ENCODE data around the gene FAM13A. TPM values are rescaled to one million over a fixed set of nuclear protein-coding genes. Genes with fewer than 3 reads are reported as not detected.

FAM13A gene
- total and polyA plus RNA-seq, 7 donors = 3.8 to 76.0 (median 15.2) TPM

DNA sequence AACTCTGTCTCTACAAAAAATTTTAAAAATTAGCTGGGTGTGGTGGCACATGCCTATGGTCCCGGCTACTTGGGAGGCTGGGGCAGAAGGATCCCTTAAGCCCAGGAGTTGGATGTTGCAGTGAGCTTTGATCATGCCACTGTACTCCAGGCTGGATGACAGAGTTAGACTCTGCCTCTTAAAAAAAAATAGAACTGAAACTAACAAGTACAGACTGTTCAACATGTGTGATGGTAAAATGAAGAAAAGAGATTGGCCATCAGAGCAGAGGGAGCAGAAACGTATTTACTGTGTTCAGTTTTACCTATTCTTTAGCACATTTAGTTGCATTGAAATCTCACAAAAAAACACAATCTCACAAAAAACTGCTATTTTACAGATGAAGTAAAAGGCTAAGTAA, 281.5 kb downstream of the FAM13A start:
- WGBS, 3 donors = 94 to 98% (median 94%) methylated on average over 2 of the region's 2 CpGs
- H3K36me3 ChIP-seq (ENCODE audit: insufficient read depth in 1 of 2, low read depth in 1 of 2) = peaks cover 3 to 76% of the 10 kb centered on the region in 2 donors
- ATAC-seq (peak in 1 of 4 donors; percentile 13), DNase-seq (no peak)
- H3K27me3 ChIP-seq (ENCODE audit: insufficient read depth in 3 of 3, low read length in 2 of 3) = no peaks in the 10 kb centered on the region
- no peak overlapping the region for H3K4me3 ChIP-seq
- no peaks in the 10 kb centered on the region for H3K9me3 ChIP-seq
- TF ChIP-seq, protein P1, sequence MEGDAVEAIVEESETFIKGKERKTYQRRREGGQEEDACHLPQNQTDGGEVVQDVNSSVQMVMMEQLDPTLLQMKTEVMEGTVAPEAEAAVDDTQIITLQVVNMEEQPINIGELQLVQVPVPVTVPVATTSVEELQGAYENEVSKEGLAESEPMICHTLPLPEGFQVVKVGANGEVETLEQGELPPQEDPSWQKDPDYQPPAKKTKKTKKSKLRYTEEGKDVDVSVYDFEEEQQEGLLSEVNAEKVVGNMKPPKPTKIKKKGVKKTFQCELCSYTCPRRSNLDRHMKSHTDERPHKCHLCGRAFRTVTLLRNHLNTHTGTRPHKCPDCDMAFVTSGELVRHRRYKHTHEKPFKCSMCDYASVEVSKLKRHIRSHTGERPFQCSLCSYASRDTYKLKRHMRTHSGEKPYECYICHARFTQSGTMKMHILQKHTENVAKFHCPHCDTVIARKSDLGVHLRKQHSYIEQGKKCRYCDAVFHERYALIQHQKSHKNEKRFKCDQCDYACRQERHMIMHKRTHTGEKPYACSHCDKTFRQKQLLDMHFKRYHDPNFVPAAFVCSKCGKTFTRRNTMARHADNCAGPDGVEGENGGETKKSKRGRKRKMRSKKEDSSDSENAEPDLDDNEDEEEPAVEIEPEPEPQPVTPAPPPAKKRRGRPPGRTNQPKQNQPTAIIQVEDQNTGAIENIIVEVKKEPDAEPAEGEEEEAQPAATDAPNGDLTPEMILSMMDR (IDR thresholded peaks at IDR 0.05) = no peak
- no peaks in the 10 kb centered on the region for H3K4me1 ChIP-seq
- intact Hi-C loops (cut with DNase I) = loop anchor here in 1 of 2 donors (10.0 kb wide), 1 partner anchor 61 kb away; no protein-coding TSS in a partner anchor
- H3K27ac ChIP-seq = no peak overlapping the region

DNA sequence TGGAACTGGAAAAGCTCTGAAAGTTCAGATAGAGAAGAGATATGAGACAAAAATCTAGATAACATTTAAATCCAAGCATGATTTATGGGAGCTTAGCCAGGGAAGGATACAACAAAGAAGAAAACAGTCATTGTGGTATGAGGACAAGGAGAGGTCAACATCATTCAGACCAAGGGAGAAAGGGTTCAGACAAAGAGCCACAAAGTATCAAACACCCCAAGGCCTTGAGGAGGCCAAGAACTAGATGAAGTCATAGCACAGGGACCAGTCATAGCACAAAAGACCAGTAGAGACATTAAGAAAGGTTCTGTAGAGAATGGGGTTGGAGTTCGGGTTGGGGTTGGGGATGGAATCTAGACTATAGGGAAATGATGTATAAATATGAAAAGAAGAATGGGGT, 282.0 kb downstream of the FAM13A start:
- no peak overlapping the region for H3K27ac ChIP-seq
- H3K9me3 ChIP-seq = no peaks in the 10 kb centered on the region
- intact Hi-C loops (cut with DNase I) = loop anchor here in 1 of 2 donors (10.0 kb wide), 1 partner anchor 60 kb away; no protein-coding TSS in a partner anchor
- peaks cover 3 to 73% of the 10 kb centered on the region in 2 donors for H3K36me3 ChIP-seq (ENCODE audit: insufficient read depth in 1 of 2, low read depth in 1 of 2)
- DNase-seq = no peak
- no peaks in the 10 kb centered on the region for H3K27me3 ChIP-seq (ENCODE audit: insufficient read depth in 3 of 3, low read length in 2 of 3)
- no peaks in the 10 kb centered on the region for H3K4me1 ChIP-seq
- WGBS, 3 donors = 91 to 100% (median 95%) methylated on average over 1 of the region's 1 CpG
- TF ChIP-seq, protein P1 (IDR thresholded peaks at IDR 0.05) = no peak
- no peak for ATAC-seq
- H3K4me3 ChIP-seq = no peak overlapping the region

DNA sequence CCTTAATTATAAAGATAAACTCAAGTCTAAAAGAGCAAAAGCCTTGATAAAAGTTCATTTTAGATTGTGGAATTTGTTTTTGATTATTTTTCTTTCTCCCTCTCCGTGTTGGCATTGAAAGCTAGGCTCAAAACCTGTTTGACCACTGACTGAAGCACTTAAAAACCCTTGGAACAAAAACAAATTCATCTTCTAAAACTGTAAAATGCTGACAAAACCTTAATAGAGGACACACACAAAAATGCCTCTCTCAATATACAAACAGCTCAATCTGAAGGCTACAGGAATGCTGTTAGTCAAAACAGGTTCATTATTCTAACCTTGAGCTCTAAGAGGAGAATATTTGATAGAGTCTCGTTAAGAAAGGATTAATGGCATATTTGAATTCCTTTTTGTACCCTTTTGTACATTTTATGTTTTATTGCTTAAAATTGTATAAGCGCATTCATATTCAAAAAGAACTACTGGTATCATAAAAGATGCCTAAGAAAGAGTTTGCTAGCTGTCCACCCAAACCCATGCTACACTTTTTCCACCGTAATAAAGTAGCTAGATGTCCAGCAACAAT, 285.0 kb downstream of the FAM13A start:
- Histone ChIP-seq H3K9me3 (no peaks in the 10 kb centered on the region), H3K4me3 (no peak overlapping the region), H3K27ac (no peak overlapping the region), H3K27me3 (ENCODE audit: insufficient read depth in 3 of 3, low read length in 2 of 3) (no peaks in the 10 kb centered on the region), H3K4me1 (peaks cover under 1% of the 10 kb centered on the region), H3K36me3 (ENCODE audit: insufficient read depth in 1 of 2, low read depth in 1 of 2) (peaks cover 3 to 52% of the 10 kb centered on the region in 2 donors)
- intact Hi-C loops (cut with DNase I) = loop anchor here in 1 of 2 donors (10.0 kb wide), 1 partner anchor 57 kb away; no protein-coding TSS in a partner anchor
- DNase-seq (no peak), ATAC-seq (no peak)
- TF ChIP-seq, protein P1 (IDR thresholded peaks at IDR 0.05) = no peak
- 92 to 94% (median 93%) methylated on average over 4 of the region's 4 CpGs for WGBS, 3 donors

DNA sequence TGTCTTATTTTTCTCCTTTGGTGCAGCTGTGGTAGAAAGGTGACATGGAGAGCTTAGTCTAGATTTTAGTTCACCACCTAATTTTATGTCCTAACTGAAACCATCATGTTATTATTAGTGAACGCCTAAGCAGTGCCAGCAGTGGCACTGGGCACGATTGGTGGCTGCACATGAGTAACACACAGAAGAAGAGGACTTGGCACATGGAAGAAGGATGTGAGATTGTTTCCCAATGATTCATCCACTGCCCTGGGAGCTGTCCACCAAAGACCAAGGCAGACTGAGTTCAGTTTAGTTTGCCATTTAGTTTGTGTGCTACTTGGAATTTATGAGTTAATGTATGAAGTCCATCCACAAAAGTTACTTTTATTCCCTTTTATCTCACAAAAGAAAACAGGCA, 291.3 kb downstream of the FAM13A start:
- 18 to 33% (median 18%) methylated on average over 2 of the region's 2 CpGs for WGBS, 3 donors
- H3K27me3 ChIP-seq (ENCODE audit: insufficient read depth in 3 of 3, low read length in 2 of 3) = no peaks in the 10 kb centered on the region
- TF ChIP-seq, protein P1 (IDR thresholded peaks at IDR 0.05) = no peak
- H3K4me1 ChIP-seq = peaks cover 21% of the 10 kb centered on the region
- peaks cover 0 to 14% of the 10 kb centered on the region in 2 donors for H3K36me3 ChIP-seq (ENCODE audit: insufficient read depth in 1 of 2, low read depth in 1 of 2)
- H3K27ac ChIP-seq = peak overlapping the region; percentile 82
- no peaks in the 10 kb centered on the region for H3K9me3 ChIP-seq
- DNase-seq (peak; percentile 67 to 90), ATAC-seq (peak; percentile 98 to 100 (median 100))
- no peak overlapping the region for H3K4me3 ChIP-seq
- intact Hi-C loops (cut with DNase I) = no loop called here

DNA sequence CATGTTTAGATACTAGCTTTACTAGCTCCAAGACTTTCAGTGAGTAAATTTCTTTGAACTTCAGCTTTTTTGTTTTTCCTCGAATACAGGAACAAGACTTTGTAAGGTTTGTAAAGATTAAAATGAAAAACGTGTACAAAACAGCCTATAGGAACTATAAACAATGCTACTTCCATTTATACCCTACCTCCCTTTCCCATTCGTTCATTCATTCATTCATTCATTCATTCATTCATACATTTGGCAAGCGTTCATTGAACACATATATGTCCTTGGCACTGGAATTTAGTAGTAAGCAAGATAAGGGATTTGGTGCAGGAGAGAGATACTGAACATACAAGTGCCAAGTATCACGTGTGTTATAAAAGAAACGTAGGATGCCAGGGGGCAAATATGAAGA, 293.9 kb downstream of the FAM13A start:
- Histone ChIP-seq H3K27ac (no peak overlapping the region), H3K9me3 (no peaks in the 10 kb centered on the region), H3K27me3 (ENCODE audit: insufficient read depth in 3 of 3, low read length in 2 of 3) (no peaks in the 10 kb centered on the region), H3K36me3 (ENCODE audit: insufficient read depth in 1 of 2, low read depth in 1 of 2) (peaks cover 0 to 17% of the 10 kb centered on the region in 2 donors), H3K4me3 (no peak overlapping the region), H3K4me1 (peaks cover 36% of the 10 kb centered on the region)
- TF ChIP-seq, protein P1 (IDR thresholded peaks at IDR 0.05) = no peak
- no peak for ATAC-seq
- DNase-seq = no peak
- intact Hi-C loops (cut with DNase I) = no loop called here
- WGBS, 3 donors = 69 to 86% (median 70%) methylated on average over 6 of the region's 6 CpGs
